Gastrocnemius medialis (tissue), 4 donors: Measurements from ENCODE around the gene FAM200B.

Experiments used
- CTCF ChIP-seq, 5 experiments: fragments of 450-650 bp in 3 of 5; fragments of 200-600 bp in 2 of 5; sonication (generic) in 2 of 5; IDR thresholded peaks in 4 of 5; conservative IDR thresholded peaks in 1 of 5; 1 replicate in 4 of 5; 2 replicates in 1 of 5; pipeline ENCODE4 v1.5.1; 2016 to 2019; ENCODE audit warnings: antibody characterized with exemption in 5 of 5, mild to moderate bottlenecking in 3 of 5, moderate library complexity in 3 of 5
- POLR2A ChIP-seq, 2 donors: fragments of 450-650 bp; IDR thresholded peaks; one replicate each; pipeline ENCODE4 v1.6.1; 2017; ENCODE audit warnings: antibody characterized with exemption in 2 of 2, mild to moderate bottlenecking in 2 of 2, moderate library complexity in 2 of 2

- TF ChIP-seq POLR2A (IDR thresholded peaks at IDR 0.05) (no peak), CTCF (IDR thresholded peaks at IDR 0.05 in 4 of 5, conservative IDR thresholded peaks at IDR 0.05 in 1 of 5) (no peak)
Measured at GRCh38 chr4:15675356-15675755, 6.3 kb upstream of the FAM200B start.
